Fibroblast of lung (primary cell): ENCODE results near the gene NEK11. TPM values are rescaled to one million over a fixed set of nuclear protein-coding genes. Genes with fewer than 3 reads are reported as not detected.

Experiments used
- DNase-seq, 2 donors: peaks; one replicate each; pipeline versions ENCODE4 v3.0.0 to v3.0.0-alpha.2; 2010; ENCODE audit warnings: low read depth in 2 of 2
- H2AFZ ChIP-seq: 2 replicates; pipeline ENCODE4 v1.5.1; 2012; ENCODE audit warnings: low read length, control low read depth, inconsistent platforms
- H3K27ac ChIP-seq: 2 replicates; pipeline ENCODE4 v1.5.1; 2011; ENCODE audit warnings: low read length, control low read depth; ENCODE audit not compliant: insufficient read depth
- H3K27me3 ChIP-seq: 2 replicates; pipeline ENCODE4 v1.5.1; 2011; ENCODE audit warnings: mild to moderate bottlenecking, low read length; ENCODE audit not compliant: control insufficient read depth, insufficient read depth
- H3K36me3 ChIP-seq: 2 replicates; pipeline ENCODE4 v1.5.1; 2011; ENCODE audit warnings: low read length; ENCODE audit not compliant: control insufficient read depth, insufficient read depth
- H3K4me1 ChIP-seq: 2 replicates; pipeline ENCODE4 v1.5.1; 2011; ENCODE audit warnings: low read length; ENCODE audit not compliant: control insufficient read depth, insufficient read depth; ENCODE audit errors: extremely low read depth
- H3K4me2 ChIP-seq: 2 replicates; pipeline ENCODE4 v1.5.1; 2011; ENCODE audit warnings: low read length, control low read depth; ENCODE audit not compliant: insufficient read depth; ENCODE audit errors: extremely low read depth
- H3K4me3 ChIP-seq, 4 experiments: fragments of 200-600 bp in 1 of 4; sonication (generic) in 1 of 4; replicated peaks in 1 of 4; 2 replicates each; pipeline ENCODE4 v1.5.1; 2011 to 2016; ENCODE audit warnings: low read length in 4 of 4, low read depth in 3 of 4, mild to moderate bottlenecking in 3 of 4, control low read depth in 2 of 4, inconsistent platforms in 1 of 4, mixed read lengths in 1 of 4; ENCODE audit not compliant: insufficient read depth in 1 of 4; ENCODE audit errors: control extremely low read depth in 1 of 4
- H3K79me2 ChIP-seq: 2 replicates; pipeline ENCODE4 v1.5.1; 2012; ENCODE audit warnings: mild to moderate bottlenecking, low read length, inconsistent platforms; ENCODE audit not compliant: control insufficient read depth, insufficient read depth
- H3K9ac ChIP-seq: 2 replicates; pipeline ENCODE4 v1.5.1; 2011; ENCODE audit warnings: mild to moderate bottlenecking, low read length, control low read depth; ENCODE audit not compliant: insufficient read depth
- H3K9me3 ChIP-seq: 2 replicates; pipeline ENCODE4 v1.5.1; 2012; ENCODE audit warnings: low read depth, low read length; ENCODE audit not compliant: control insufficient read depth, insufficient read depth
- H4K20me1 ChIP-seq: 2 replicates; pipeline ENCODE4 v1.5.1; 2011; ENCODE audit warnings: low read length; ENCODE audit not compliant: control insufficient read depth, insufficient read depth; ENCODE audit errors: extremely low read depth
- CTCF ChIP-seq, 2 donors: IDR thresholded peaks in 1 of 2; conservative IDR thresholded peaks in 1 of 2; 1 replicate in 1 of 2; 2 replicates in 1 of 2; pipeline ENCODE4 v1.5.1; 2011 to 2012; ENCODE audit warnings: low read length in 2 of 2, control low read depth in 1 of 2, inconsistent platforms in 1 of 2, low read depth in 1 of 2, mild to moderate bottlenecking in 1 of 2
- EZH2 ChIP-seq: IDR thresholded peaks from 2 replicates; pipeline ENCODE4 v1.5.1; 2012; ENCODE audit warnings: low read length, control low read depth, mild to moderate bottlenecking; ENCODE audit errors: missing control alignments
- polyA plus RNA-seq, 2 donors: library from polyadenylated mRNA; depleted of rRNA in 1 of 2; stranded (reverse) in 1 of 2; unstranded in 1 of 2; fragments of >200 nt; gene quantifications; 2 replicates each; pipeline ENCODE4 v1.2.1, GENCODE V29; 2011 to 2012; ENCODE audit warnings: missing spikeins in 1 of 2
- total RNA-seq: library from RNA; depleted of rRNA; stranded (reverse); fragments of >200 nt; gene quantifications from 2 replicates; pipeline ENCODE4 v1.2.1, GENCODE V29; 2014

Gene NEK11
- total and polyA plus RNA-seq, 2 donors (not counting 1 experiment from before 2014, with no cell fraction given), result 4.3 to 13.0 TPM

DNA sequence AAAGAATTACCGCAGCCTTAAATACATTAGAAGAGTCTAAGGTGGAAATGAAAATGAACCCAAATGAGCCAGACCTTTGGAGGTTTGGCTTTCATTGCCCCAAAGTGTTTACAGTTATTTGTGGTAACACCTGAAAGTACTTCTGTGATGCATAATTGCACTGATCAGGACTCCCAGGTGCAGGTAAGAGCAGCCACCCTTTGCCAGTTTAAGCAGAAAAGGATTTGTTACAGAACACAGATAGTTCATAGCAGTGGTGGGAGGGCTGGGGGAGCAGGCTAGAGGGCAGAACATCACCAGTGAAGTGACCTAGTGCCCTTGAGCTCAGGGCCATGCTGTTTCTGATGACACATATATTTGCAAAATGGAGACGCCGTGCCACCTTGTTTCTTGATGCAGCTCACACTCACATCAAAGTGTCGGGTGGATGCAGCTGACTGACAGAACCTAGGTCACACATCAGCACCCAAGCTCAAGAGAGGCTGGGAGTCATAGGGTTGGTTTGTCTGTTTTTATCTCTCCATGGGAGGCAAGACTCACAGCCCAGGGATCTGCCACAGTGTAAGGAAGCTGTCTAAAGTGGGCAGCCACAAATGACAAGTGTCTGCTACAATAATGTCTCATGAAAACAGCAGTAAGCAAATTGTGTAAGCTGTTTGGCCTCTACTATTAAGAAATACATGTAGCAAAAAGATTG is 49.1 kb downstream of the NEK11 start:
- Histone ChIP-seq H3K9ac (no peak overlapping the region), H2AFZ (no peak overlapping the region)

DNA sequence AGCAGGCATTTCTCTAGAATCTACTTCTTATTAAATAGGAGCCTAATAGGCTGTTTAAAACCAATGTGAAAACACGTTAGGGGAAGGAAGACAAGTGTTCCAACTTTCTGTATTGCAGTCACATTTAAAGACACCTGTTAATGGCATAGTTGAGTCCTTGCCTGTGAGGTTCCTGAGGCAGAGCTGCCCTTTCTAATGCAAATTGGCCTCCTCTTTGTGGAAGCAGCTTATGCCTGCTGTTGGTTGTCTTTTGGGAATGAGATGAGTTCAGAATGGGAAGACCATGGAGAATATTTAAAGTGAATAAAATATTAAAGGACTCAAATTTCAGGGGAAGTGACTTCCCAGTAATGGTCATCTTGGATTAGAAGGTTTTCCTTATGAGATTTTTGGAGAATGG is 51.2 kb downstream of the NEK11 start:
- TF ChIP-seq CTCF (conservative IDR thresholded peaks at IDR 0.05 in 1 of 2, IDR thresholded peaks at IDR 0.05 in 1 of 2; ENCODE audit: low read depth in 1 of 2, low read length in 2 of 2) (no peak), EZH2 (no peak)
- Histone ChIP-seq H3K4me3 (no peak overlapping the region), H3K36me3 (no peaks in the 10 kb centered on the region)

More for the DNA sequence above, 49.1 kb downstream of the NEK11 start:
- no peak for DNase-seq
- Histone ChIP-seq H3K36me3 (no peaks in the 10 kb centered on the region), H3K27me3 (no peaks in the 10 kb centered on the region), H3K27ac (no peak overlapping the region), H4K20me1 (no peaks in the 10 kb centered on the region), H3K79me2 (no peaks in the 10 kb centered on the region), H3K4me1 (peaks cover 2% of the 10 kb centered on the region), H3K4me2 (no peak overlapping the region), H3K9me3 (no peaks in the 10 kb centered on the region), H3K4me3 (no peak overlapping the region)
- TF ChIP-seq EZH2 (no peak), CTCF (conservative IDR thresholded peaks at IDR 0.05 in 1 of 2, IDR thresholded peaks at IDR 0.05 in 1 of 2; ENCODE audit: low read depth in 1 of 2, low read length in 2 of 2) (no peak)

DNA sequence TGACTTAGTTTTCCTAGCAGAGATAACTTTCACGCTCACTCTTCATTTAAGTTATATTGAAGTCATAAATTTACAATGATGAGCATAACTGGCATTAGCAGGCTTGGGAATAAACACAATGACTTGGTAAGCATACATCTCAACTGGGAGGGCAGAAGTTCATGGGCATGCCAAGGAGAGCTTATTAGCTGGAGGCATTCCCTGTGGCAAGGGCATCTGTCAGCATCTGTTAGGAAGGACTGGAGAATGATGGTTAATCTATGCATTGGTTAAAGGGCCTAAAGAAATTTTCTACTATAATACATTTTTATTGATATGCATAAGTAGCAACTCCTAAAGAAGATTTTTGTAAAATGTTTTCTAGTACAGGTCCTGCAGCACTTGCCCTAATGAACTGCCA is 52.4 kb downstream of the NEK11 start:
- no peak overlapping the region for H2AFZ ChIP-seq
- no peaks in the 10 kb centered on the region for H3K4me1 ChIP-seq
- TF ChIP-seq EZH2, result no peak
- TF ChIP-seq CTCF (conservative IDR thresholded peaks at IDR 0.05 in 1 of 2, IDR thresholded peaks at IDR 0.05 in 1 of 2; ENCODE audit: low read depth in 1 of 2, low read length in 2 of 2), result no peak
- no peak for DNase-seq
- no peaks in the 10 kb centered on the region for H3K9me3 ChIP-seq
- no peaks in the 10 kb centered on the region for H3K36me3 ChIP-seq
- no peak overlapping the region for H3K4me3 ChIP-seq
- H3K9ac ChIP-seq, result no peak overlapping the region
- no peak overlapping the region for H3K4me2 ChIP-seq
- no peaks in the 10 kb centered on the region for H4K20me1 ChIP-seq
- no peak overlapping the region for H3K27ac ChIP-seq
- H3K27me3 ChIP-seq, result no peaks in the 10 kb centered on the region
- H3K79me2 ChIP-seq, result no peaks in the 10 kb centered on the region

More for the DNA sequence above, 51.2 kb downstream of the NEK11 start:
- peaks cover under 1% of the 10 kb centered on the region for H3K4me1 ChIP-seq
- no peak overlapping the region for H3K9ac ChIP-seq
- no peak overlapping the region for H3K4me2 ChIP-seq
- H3K27ac ChIP-seq, result no peak overlapping the region
- no peak overlapping the region for H2AFZ ChIP-seq
- H3K79me2 ChIP-seq, result no peaks in the 10 kb centered on the region
- no peaks in the 10 kb centered on the region for H3K9me3 ChIP-seq
- no peaks in the 10 kb centered on the region for H3K27me3 ChIP-seq
- no peaks in the 10 kb centered on the region for H4K20me1 ChIP-seq
- no peak for DNase-seq
